SK-N-SH (cell line): ENCODE measurements around the gene QRICH2. TPM values are rescaled to one million over a fixed set of nuclear protein-coding genes. Genes with fewer than 3 reads are reported as not detected.

ENCODE experiments used
- polyA plus RNA-seq, 3 experiments: library from polyadenylated mRNA; depleted of rRNA; stranded (reverse); fragments of >200 nt; gene quantifications; 2 replicates each; pipeline ENCODE4 v1.2.3, GENCODE V29; 2012
- small RNA-seq, 7 experiments: library from RNA; depleted of rRNA; stranded (forward); fragments of <200 nt; gene quantifications; one replicate each; pipeline ENCODE3, GENCODE V24; 2012

QRICH2 gene
- polyA plus RNA-seq, 1 of the 3 experiments (the other 2 are of a cell fraction): 6.2 TPM

Small RNA genes within 50 kb of the gene (small RNA-seq; reads per million reads assigned to genes)
- gene RF00019: 0 reads per million in 7 experiments
- gene RNU6-24P: 0 reads per million in 7 experiments

Other genes with a start within 250 kb of the QRICH2 start
- gene SRP68, start 235.8 kb downstream of the QRICH2 start, polyA plus RNA-seq (2012; rRNA removed): 76.8 and 81.4 TPM in 2 replicates
- gene GALR2, start 233.5 kb downstream of the QRICH2 start, polyA plus RNA-seq (2012; rRNA removed): 0.05 and 0.08 TPM in 2 replicates
- gene ZACN, start 229.1 kb downstream of the QRICH2 start, polyA plus RNA-seq (2012; rRNA removed): 0.03 TPM in 1 of 2 replicates, not detected in the other
- gene EXOC7, start 204.5 kb downstream of the QRICH2 start, polyA plus RNA-seq (2012; rRNA removed): 129 and 167 TPM in 2 replicates
- gene FOXJ1, start 167.0 kb downstream of the QRICH2 start, polyA plus RNA-seq (2012; rRNA removed): not detected in 2 replicates
- gene RNF157, start 67.8 kb downstream of the QRICH2 start, polyA plus RNA-seq (2012; rRNA removed): 5.2 TPM in 2 replicates
- 16.7 and 27.0 TPM in 2 replicates for gene UBALD2, start 42.9 kb downstream of the QRICH2 start, polyA plus RNA-seq (2012; rRNA removed)
- 118 and 125 TPM in 2 replicates for gene PRPSAP1, start 45.6 kb upstream of the QRICH2 start, polyA plus RNA-seq (2012; rRNA removed)
- 7.7 and 12.3 TPM in 2 replicates for gene SPHK1, start 76.3 kb upstream of the QRICH2 start, polyA plus RNA-seq (2012; rRNA removed)
- 20.0 and 25.4 TPM in 2 replicates for gene UBE2O, start 144.9 kb upstream of the QRICH2 start, polyA plus RNA-seq (2012; rRNA removed)
- 0.26 TPM in 1 of 2 replicates, not detected in the other for gene AANAT, start 159.3 kb upstream of the QRICH2 start, polyA plus RNA-seq (2012; rRNA removed)
- gene RHBDF2, start 193.1 kb upstream of the QRICH2 start, polyA plus RNA-seq (2012; rRNA removed): 14.0 and 16.1 TPM in 2 replicates
- gene CYGB, start 229.4 kb upstream of the QRICH2 start, polyA plus RNA-seq (2012; rRNA removed): 1.7 and 3.7 TPM in 2 replicates
- 2.2 and 5.0 TPM in 2 replicates for gene PRCD, start 231.8 kb upstream of the QRICH2 start, polyA plus RNA-seq (2012; rRNA removed)